NB4 (cell line): ENCODE measurements around the gene CHTOP.

ENCODE experiments used
- DNase-seq: peaks from one replicate; pipeline ENCODE4 v3.0.0; 2010; ENCODE audit warnings: low read depth
- H3K4me3 ChIP-seq: one replicate; pipeline ENCODE4 v1.5.1; 2011; ENCODE audit warnings: mild to moderate bottlenecking, low read depth, low read length, moderate library complexity
- CTCF ChIP-seq: IDR thresholded peaks from one replicate; pipeline ENCODE4 v1.5.1; 2012; ENCODE audit warnings: low read depth, low read length
- MAX ChIP-seq: IDR thresholded peaks from 2 replicates; pipeline ENCODE4 v1.6.1; 2011; ENCODE audit warnings: low read depth, low read length
- MYC ChIP-seq: IDR thresholded peaks from 2 replicates; pipeline ENCODE4 v1.6.1; 2011; ENCODE audit warnings: low read depth, low read length
- POLR2A ChIP-seq: IDR thresholded peaks from 2 replicates; pipeline ENCODE4 v1.6.1; 2011; ENCODE audit warnings: mild to moderate bottlenecking; ENCODE audit not compliant: insufficient read length; ENCODE audit errors: extremely low read depth

CHTOP gene

DNA sequence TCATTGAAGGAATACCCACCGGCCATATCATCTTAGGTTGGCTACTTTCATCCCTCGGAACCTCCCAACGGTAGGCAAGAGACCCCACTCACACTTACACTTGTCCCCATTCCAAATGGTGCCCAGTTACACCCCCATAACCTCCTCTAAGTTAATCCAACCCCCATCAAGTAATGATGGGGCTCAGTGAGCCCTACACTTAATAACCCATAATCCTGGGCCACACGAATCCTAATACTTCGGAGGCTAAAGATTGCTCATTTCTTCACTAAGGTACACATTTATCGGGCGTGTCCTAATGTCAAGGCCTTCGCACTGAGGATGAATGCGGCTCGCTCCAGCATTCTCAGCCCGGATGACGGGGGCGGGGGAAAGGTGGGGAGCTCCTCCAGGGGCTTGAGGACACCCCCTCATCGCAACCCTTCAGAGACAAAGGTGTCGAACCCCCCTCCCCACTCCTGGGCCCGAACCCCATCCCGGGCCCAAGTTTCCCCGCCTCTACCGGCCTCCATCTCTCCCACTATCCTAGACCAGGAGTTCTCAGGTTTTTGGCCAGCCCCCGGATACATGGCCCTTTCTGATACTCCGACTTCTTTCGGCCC, 36.5 kb downstream of the CHTOP start:
- H3K4me3 ChIP-seq, result peak overlapping the region; percentile 97
- TF ChIP-seq POLR2A (no peak), MAX (no peak), CTCF (no peak), MYC (no peak)
- DNase-seq, result no peak

DNA sequence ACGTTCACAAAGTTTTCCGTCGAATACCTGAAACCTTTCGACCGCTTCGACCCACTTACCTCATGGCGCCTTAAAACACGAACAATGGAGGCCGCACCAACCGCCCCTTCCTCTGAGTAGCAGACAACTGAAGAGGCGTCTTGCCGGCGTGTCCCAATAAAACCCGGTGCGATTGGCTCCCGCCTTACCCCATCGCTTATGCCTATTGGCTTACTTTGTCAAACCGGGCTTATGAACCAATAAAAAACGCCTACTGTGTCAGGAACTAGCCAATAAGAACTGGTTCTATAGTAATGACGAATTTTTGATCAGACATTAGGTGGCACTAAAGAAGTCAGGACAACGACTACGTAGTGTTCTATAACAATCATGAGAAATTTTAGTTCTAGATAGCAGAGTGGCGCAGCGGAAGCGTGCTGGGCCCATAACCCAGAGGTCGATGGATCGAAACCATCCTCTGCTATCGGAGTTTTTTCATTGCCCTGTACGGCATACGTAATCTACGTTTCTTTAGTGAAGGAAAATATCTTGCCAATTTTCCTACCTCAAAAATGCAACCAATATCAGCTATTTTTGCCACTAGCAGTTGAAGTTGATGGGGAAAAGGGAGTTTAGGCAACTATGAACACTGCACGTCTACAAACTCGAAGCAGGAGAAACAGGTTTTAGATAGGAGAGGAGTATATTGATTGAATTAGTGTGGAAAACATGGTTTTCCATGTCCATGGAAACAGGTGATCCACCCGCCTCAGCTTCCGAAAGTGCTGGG, 37.2 kb downstream of the CHTOP start, which contains the start of gene ILF2:
Gene ILF2 (minus strand): TSS at position 135 of the 769 bp plus-strand sequence. CDS start 71 bp downstream, at position 64.
- peak within 1 kb of the TSS; percentile 97 for H3K4me3 ChIP-seq
- DNase-seq, result peak; percentile 99
- TF ChIP-seq CTCF (peak; percentile 15), MAX (peak; percentile 85), MYC (peak; percentile 96), POLR2A (peak; percentile 89)

GRCh38 chr1:153671628-153672353, 37.9 kb downstream of the CHTOP start:
- DNase-seq, result peak; percentile 52
- peak overlapping the region; percentile 82 for H3K4me3 ChIP-seq

- no peak overlapping the region for H3K4me3 ChIP-seq
- no peak for DNase-seq
- TF ChIP-seq CTCF (no peak), POLR2A (no peak), MAX (no peak), MYC (no peak)
Measured at GRCh38 chr1:153673511-153673910, 39.6 kb downstream of the CHTOP start.

DNA sequence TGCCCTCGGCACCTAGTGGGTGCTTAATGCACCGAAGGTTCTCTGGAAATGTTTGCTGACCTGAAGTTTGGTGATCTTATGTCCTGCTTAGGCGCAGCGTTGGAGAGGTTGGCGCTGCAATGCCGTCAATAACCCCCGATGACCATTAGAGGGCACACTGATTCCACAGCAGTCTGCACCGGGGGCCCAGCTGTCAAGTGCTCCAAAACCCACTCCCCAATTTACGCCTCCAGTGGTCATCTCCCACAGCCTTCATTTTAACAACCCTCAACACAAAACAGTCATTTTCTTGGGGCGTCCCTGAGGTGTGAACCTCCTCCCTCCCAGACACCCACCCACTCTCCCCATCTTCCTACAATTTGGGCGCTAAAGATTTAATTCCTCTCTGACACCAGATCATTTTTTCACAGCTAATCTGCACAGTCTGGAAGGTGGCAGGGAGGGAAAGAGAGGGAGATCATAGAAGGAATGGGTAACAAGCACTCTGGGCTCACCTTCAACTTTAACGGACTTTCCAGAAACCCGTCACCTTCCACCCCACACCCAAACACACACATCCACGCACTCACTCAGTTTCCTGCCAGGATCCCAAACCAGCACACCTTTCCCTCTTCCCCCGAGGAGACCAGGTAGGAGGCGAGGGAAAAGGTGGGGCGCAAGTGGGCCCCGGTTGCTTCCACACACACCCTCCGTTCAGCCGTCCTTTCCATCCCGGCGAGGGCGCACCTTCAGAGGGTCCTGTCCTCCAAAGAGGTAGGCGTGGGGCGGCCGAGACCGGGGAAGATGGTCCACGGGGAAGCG, 44.1 kb downstream of the CHTOP start:
- TF ChIP-seq CTCF (peak; percentile 78), MAX (no peak), MYC (peak; percentile 13; the same call in 1 of the 2 replicates)
- DNase-seq, result peak; percentile 74
- no peak overlapping the region for H3K4me3 ChIP-seq
